Osteoblast (primary cell): ENCODE data around the gene NCLN. TPM values are rescaled to one million over a fixed set of nuclear protein-coding genes. Genes with fewer than 3 reads are reported as not detected.

ENCODE experiments used
- DNase-seq: peaks from one replicate; pipeline ENCODE4 v3.0.0; 2011; ENCODE audit warnings: low spot score, mixed read lengths; ENCODE audit not compliant: insufficient read length; ENCODE audit errors: missing footprints
- H2AFZ ChIP-seq: 2 replicates; pipeline ENCODE4 v1.6.0; 2011; ENCODE audit warnings: mild to moderate bottlenecking, low read length
- H3K27ac ChIP-seq: 2 replicates; pipeline ENCODE4 v1.5.1; 2011; ENCODE audit warnings: mild to moderate bottlenecking, low read depth, low read length, moderate library complexity
- H3K27me3 ChIP-seq: 2 replicates; pipeline ENCODE4 v1.6.0; 2012; ENCODE audit warnings: mild to moderate bottlenecking, control low read depth, inconsistent platforms, low read length, moderate library complexity; ENCODE audit not compliant: insufficient read depth
- H3K36me3 ChIP-seq: 2 replicates; pipeline ENCODE4 v1.5.1; 2011; ENCODE audit warnings: mild to moderate bottlenecking, low read length, control low read depth, moderate library complexity; ENCODE audit not compliant: insufficient read depth
- H3K4me1 ChIP-seq: 2 replicates; pipeline ENCODE4 v1.5.1; 2011; ENCODE audit warnings: mild to moderate bottlenecking, low read length, control low read depth, moderate library complexity; ENCODE audit not compliant: insufficient read depth
- H3K4me2 ChIP-seq: 2 replicates; pipeline ENCODE4 v1.6.0; 2011; ENCODE audit warnings: mild to moderate bottlenecking, low read length; ENCODE audit not compliant: insufficient read depth
- H3K4me3 ChIP-seq: fragments of 200-600 bp; sonication (generic); 3 replicates; pipeline ENCODE4 v1.5.1; 2012; ENCODE audit warnings: mild to moderate bottlenecking, low read length, inconsistent platforms; ENCODE audit not compliant: insufficient read depth
- H3K79me2 ChIP-seq: 2 replicates; pipeline ENCODE4 v1.6.0; 2012; ENCODE audit warnings: mild to moderate bottlenecking, low read length, control low read depth, inconsistent platforms; ENCODE audit not compliant: insufficient read depth
- H3K9me3 ChIP-seq: 2 replicates; pipeline ENCODE4 v1.5.1; 2011; ENCODE audit warnings: low read depth, low read length, control low read depth
- H4K20me1 ChIP-seq: 2 replicates; pipeline ENCODE4 v1.6.0; 2012; ENCODE audit warnings: mild to moderate bottlenecking, low read length, control low read depth; ENCODE audit not compliant: insufficient read depth
- total RNA-seq: library from RNA; depleted of rRNA; stranded (reverse); fragments of >200 nt; gene quantifications from 2 replicates; pipeline ENCODE4 v1.2.3, GENCODE V29; 2012
- TF ChIP-seq, protein P1 (sequence below): IDR thresholded peaks from 2 replicates; pipeline ENCODE4 v1.5.1; 2011; ENCODE audit warnings: mild to moderate bottlenecking, low read depth, low read length, moderate library complexity; ENCODE audit errors: extremely low read depth

The NCLN gene
- total RNA-seq, 1 donor = 39.4 TPM

- peak overlapping the region; percentile 100 for H2AFZ ChIP-seq
Observed at GRCh38 chr19:3183721-3184641, 1.7 kb upstream of the NCLN start.

GRCh38 chr19:3184847-3185460 lies 776 bp upstream of the NCLN start:
- Histone ChIP-seq H3K4me1 (peaks cover 16% of the 10 kb centered on the region), H3K4me3 (peak overlapping the region; percentile 93), H3K36me3 (peaks cover 3% of the 10 kb centered on the region), H3K9me3 (no peaks in the 10 kb centered on the region), H3K4me2 (peak overlapping the region; percentile 100), H4K20me1 (peaks cover 30% of the 10 kb centered on the region), H2AFZ (peak overlapping the region; percentile 100), H3K79me2 (peaks cover 42% of the 10 kb centered on the region), H3K27ac (peak overlapping the region; percentile 80), H3K27me3 (no peaks in the 10 kb centered on the region)
- TF ChIP-seq, protein P1, sequence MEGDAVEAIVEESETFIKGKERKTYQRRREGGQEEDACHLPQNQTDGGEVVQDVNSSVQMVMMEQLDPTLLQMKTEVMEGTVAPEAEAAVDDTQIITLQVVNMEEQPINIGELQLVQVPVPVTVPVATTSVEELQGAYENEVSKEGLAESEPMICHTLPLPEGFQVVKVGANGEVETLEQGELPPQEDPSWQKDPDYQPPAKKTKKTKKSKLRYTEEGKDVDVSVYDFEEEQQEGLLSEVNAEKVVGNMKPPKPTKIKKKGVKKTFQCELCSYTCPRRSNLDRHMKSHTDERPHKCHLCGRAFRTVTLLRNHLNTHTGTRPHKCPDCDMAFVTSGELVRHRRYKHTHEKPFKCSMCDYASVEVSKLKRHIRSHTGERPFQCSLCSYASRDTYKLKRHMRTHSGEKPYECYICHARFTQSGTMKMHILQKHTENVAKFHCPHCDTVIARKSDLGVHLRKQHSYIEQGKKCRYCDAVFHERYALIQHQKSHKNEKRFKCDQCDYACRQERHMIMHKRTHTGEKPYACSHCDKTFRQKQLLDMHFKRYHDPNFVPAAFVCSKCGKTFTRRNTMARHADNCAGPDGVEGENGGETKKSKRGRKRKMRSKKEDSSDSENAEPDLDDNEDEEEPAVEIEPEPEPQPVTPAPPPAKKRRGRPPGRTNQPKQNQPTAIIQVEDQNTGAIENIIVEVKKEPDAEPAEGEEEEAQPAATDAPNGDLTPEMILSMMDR = no peak
- DNase-seq = peak; percentile 95

More at GRCh38 chr19:3183721-3184641, 1.7 kb upstream of the NCLN start:
- peaks cover 32% of the 10 kb centered on the region for H3K79me2 ChIP-seq
- H3K27ac ChIP-seq = no peak overlapping the region
- peaks cover 22% of the 10 kb centered on the region for H4K20me1 ChIP-seq
- TF ChIP-seq, protein P1 = no peak
- peaks cover 3% of the 10 kb centered on the region for H3K36me3 ChIP-seq
- no peaks in the 10 kb centered on the region for H3K27me3 ChIP-seq
- no peaks in the 10 kb centered on the region for H3K9me3 ChIP-seq
- H3K4me1 ChIP-seq = peaks cover 16% of the 10 kb centered on the region
- H3K4me2 ChIP-seq = no peak overlapping the region
- DNase-seq = peak; percentile 75
- H3K4me3 ChIP-seq = no peak overlapping the region

DNA sequence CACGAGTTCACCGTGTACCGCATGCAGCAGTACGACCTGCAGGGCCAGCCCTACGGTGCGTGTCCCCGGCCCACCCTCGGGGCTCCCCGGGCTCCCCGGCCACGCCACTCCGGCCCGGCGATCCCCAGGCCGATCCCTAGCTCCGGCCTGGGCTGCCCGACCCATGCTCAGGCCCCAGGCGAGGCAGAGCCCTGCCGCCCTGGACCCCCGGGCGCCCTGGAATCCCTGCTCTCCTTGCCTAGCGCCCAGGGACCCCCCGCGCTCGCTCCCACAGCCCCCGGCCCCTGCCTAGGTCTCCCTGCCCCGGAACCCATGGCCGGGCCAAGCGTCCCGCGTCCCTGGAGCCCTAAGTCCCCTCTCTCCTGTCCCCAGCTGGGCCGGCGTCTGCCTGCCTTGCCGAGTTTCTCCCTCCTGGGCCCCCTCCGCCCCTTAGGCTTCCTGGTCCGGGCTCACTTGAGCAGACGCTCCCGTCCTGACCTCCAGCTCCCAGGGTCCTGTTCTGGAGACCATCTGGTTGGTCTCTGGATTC lies 494 bp downstream of the NCLN start:
- Histone ChIP-seq H3K36me3 (peaks cover 3% of the 10 kb centered on the region), H3K4me2 (peak overlapping the region; percentile 94), H4K20me1 (peaks cover 33% of the 10 kb centered on the region), H3K27me3 (no peaks in the 10 kb centered on the region), H3K27ac (peak overlapping the region; percentile 60), H3K4me3 (peak overlapping the region; percentile 93), H3K9me3 (no peaks in the 10 kb centered on the region), H3K4me1 (peaks cover 16% of the 10 kb centered on the region), H2AFZ (peak overlapping the region; percentile 59), H3K79me2 (peaks cover 54% of the 10 kb centered on the region)
- TF ChIP-seq, protein P1 = no peak
- no peak for DNase-seq
